Uterus (tissue), 2 donors: ENCODE data around the gene ZDHHC14.

ENCODE experiments used
- POLR2A ChIP-seq, 2 donors: fragments of 450-650 bp; IDR thresholded peaks; one replicate each; pipeline ENCODE4 v1.6.1; 2016; ENCODE audit warnings: antibody characterized with exemption in 2 of 2, mild to moderate bottlenecking in 1 of 2, moderate library complexity in 1 of 2
- TF ChIP-seq, protein P1 (sequence below), 4 experiments: fragments of 200-600 bp in 2 of 4; fragments of 450-650 bp in 2 of 4; sonication (generic) in 2 of 4; IDR thresholded peaks; one replicate each; pipeline ENCODE4 v1.5.1; 2016 to 2019; ENCODE audit warnings: antibody characterized with exemption in 4 of 4, mild to moderate bottlenecking in 2 of 4, moderate library complexity in 1 of 4

DNA sequence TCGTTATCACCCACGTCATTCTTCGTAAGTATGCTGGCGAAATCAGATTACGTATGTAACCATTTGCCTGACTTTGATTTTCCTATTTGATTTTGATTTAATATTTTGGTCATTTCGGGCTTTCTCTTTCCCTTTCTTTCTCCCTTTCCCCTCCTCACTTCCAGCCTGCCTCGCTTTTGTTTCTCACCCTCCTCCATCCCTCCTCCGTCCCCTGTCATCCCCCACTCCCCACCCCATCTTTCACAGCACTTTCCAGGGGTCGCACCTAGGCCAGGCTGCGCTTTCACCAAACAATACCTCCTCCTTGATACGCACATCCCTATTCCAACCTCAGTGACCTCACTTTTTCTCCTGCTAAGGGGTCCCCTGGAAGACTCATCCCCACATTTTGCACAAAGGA is 247.5 kb downstream of the ZDHHC14 start:
- TF ChIP-seq, protein P1, sequence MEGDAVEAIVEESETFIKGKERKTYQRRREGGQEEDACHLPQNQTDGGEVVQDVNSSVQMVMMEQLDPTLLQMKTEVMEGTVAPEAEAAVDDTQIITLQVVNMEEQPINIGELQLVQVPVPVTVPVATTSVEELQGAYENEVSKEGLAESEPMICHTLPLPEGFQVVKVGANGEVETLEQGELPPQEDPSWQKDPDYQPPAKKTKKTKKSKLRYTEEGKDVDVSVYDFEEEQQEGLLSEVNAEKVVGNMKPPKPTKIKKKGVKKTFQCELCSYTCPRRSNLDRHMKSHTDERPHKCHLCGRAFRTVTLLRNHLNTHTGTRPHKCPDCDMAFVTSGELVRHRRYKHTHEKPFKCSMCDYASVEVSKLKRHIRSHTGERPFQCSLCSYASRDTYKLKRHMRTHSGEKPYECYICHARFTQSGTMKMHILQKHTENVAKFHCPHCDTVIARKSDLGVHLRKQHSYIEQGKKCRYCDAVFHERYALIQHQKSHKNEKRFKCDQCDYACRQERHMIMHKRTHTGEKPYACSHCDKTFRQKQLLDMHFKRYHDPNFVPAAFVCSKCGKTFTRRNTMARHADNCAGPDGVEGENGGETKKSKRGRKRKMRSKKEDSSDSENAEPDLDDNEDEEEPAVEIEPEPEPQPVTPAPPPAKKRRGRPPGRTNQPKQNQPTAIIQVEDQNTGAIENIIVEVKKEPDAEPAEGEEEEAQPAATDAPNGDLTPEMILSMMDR (IDR thresholded peaks at IDR 0.05) = no peak
- no peak for TF ChIP-seq POLR2A (IDR thresholded peaks at IDR 0.05)
